Type B pancreatic cell (in vitro differentiated cells): ENCODE results near the gene LCOR. TPM values are rescaled to one million over a fixed set of nuclear protein-coding genes. Genes with fewer than 3 reads are reported as not detected.

Experiments used
- DNase-seq: peaks from one replicate; pipeline ENCODE4 v3.0.0; 2021; ENCODE audit warnings: mixed read lengths; ENCODE audit not compliant: unreplicated experiment; ENCODE audit errors: extremely low spot score
- H3K27ac Mint-ChIP-seq: 2 replicates; pipeline ENCODE4 v1.8.0; 2021; ENCODE audit warnings: mild to moderate bottlenecking, mixed read lengths
- H3K27me3 Mint-ChIP-seq: 2 replicates; pipeline ENCODE4 v1.8.0; 2021; ENCODE audit warnings: mixed read lengths
- H3K36me3 Mint-ChIP-seq: 2 replicates; pipeline ENCODE4 v1.8.0; 2021; ENCODE audit warnings: mixed read lengths
- H3K4me1 Mint-ChIP-seq: one replicate; pipeline ENCODE4 v1.8.0; 2021; ENCODE audit warnings: mixed read lengths; ENCODE audit not compliant: unreplicated experiment
- H3K4me3 Mint-ChIP-seq: 2 replicates; pipeline ENCODE4 v1.8.0; 2021; ENCODE audit warnings: mild to moderate bottlenecking, mixed read lengths
- H3K9me3 Mint-ChIP-seq: 2 replicates; pipeline ENCODE4 v1.8.0; 2021; ENCODE audit warnings: mixed read lengths
- total RNA-seq: library from RNA; stranded (reverse); gene quantifications from 2 replicates; pipeline ENCODE4 v1.2.1, GENCODE V29; 2021; ENCODE audit warnings: low replicate concordance
- TF ChIP-seq, protein P1 (sequence below): fragments of 200-600 bp; sonication (generic); conservative IDR thresholded peaks from 2 replicates; pipeline ENCODE4 v1.5.0; 2021; ENCODE audit warnings: antibody characterized with exemption, mild to moderate bottlenecking

Gene LCOR
- total RNA-seq, 1 donor from 2014 or later: 55.1 TPM

GRCh38 chr10:97000487-97001182, 168.5 kb downstream of the LCOR start:
- DNase-seq: no peak
- H3K4me1 Mint-ChIP-seq: peaks cover 4% of the 10 kb centered on the region
- H3K9me3 Mint-ChIP-seq: no peaks in the 10 kb centered on the region
- no peak overlapping the region for H3K27ac Mint-ChIP-seq
- no peaks in the 10 kb centered on the region for H3K27me3 Mint-ChIP-seq
- TF ChIP-seq, protein P1, sequence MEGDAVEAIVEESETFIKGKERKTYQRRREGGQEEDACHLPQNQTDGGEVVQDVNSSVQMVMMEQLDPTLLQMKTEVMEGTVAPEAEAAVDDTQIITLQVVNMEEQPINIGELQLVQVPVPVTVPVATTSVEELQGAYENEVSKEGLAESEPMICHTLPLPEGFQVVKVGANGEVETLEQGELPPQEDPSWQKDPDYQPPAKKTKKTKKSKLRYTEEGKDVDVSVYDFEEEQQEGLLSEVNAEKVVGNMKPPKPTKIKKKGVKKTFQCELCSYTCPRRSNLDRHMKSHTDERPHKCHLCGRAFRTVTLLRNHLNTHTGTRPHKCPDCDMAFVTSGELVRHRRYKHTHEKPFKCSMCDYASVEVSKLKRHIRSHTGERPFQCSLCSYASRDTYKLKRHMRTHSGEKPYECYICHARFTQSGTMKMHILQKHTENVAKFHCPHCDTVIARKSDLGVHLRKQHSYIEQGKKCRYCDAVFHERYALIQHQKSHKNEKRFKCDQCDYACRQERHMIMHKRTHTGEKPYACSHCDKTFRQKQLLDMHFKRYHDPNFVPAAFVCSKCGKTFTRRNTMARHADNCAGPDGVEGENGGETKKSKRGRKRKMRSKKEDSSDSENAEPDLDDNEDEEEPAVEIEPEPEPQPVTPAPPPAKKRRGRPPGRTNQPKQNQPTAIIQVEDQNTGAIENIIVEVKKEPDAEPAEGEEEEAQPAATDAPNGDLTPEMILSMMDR: no peak
- H3K4me3 Mint-ChIP-seq: no peak overlapping the region
- no peaks in the 10 kb centered on the region for H3K36me3 Mint-ChIP-seq

GRCh38 chr10:97001183-97001991, 169.3 kb downstream of the LCOR start:
- Mint-ChIP-seq H3K36me3 (no peaks in the 10 kb centered on the region), H3K4me3 (no peak overlapping the region), H3K4me1 (no peaks in the 10 kb centered on the region), H3K27ac (no peak overlapping the region), H3K27me3 (no peaks in the 10 kb centered on the region), H3K9me3 (no peaks in the 10 kb centered on the region)
- DNase-seq: no peak
- TF ChIP-seq, protein P1: no peak

DNA sequence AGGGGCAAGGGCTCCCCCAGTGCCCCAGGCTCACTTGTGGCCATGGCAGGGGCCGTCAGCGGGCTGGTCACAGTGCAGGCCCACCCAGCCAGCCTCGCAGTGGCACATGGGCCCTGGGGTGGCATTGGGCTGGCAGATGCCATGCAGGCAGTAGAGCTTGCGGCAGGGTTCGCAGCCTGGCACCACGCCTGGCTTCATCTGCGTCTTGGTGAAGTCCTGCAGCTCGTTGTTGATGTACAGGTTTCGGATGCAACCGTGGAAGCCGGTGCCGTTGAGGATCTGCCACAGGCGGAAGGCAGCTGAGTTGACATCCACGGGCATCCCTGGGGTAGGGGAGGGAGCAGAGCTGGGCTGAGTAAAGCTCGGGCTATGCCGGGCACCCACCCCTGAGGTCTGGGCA, 170.6 kb downstream of the LCOR start:
- TF ChIP-seq, protein P1: no peak
- DNase-seq: no peak
- peaks cover 6% of the 10 kb centered on the region for H3K36me3 Mint-ChIP-seq
- H3K9me3 Mint-ChIP-seq: peaks cover 6% of the 10 kb centered on the region
- no peaks in the 10 kb centered on the region for H3K27me3 Mint-ChIP-seq
- H3K4me1 Mint-ChIP-seq: no peaks in the 10 kb centered on the region
- no peak overlapping the region for H3K4me3 Mint-ChIP-seq
- no peak overlapping the region for H3K27ac Mint-ChIP-seq

GRCh38 chr10:97003151-97003803, 171.2 kb downstream of the LCOR start:
- peaks cover 7% of the 10 kb centered on the region for H3K36me3 Mint-ChIP-seq
- no peaks in the 10 kb centered on the region for H3K27me3 Mint-ChIP-seq
- peaks cover 7% of the 10 kb centered on the region for H3K9me3 Mint-ChIP-seq
- no peak overlapping the region for H3K27ac Mint-ChIP-seq
- DNase-seq: no peak
- TF ChIP-seq, protein P1: no peak
- no peak overlapping the region for H3K4me3 Mint-ChIP-seq
- H3K4me1 Mint-ChIP-seq: no peaks in the 10 kb centered on the region

DNA sequence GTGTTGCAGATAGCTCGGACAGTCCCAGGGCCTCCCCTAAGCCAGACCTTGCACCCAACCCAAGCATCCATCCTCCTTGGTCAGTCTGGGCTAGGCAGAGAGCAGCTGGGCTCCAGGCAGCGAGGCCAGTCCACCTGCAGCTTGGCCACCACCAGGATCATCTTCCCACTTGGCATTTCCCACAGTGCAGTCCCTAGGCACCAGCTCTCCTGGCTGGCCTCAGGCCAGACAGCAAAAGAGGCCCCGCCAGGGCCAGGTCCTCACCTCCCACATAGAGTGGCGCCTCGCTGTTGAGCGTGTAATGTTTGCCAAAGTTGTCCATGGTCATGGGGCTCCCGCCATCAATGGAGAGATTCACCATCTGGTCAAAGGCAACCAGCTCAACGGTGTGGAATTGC, 171.7 kb downstream of the LCOR start:
- Mint-ChIP-seq H3K9me3 (peaks cover 7% of the 10 kb centered on the region), H3K4me3 (no peak overlapping the region), H3K27ac (no peak overlapping the region), H3K36me3 (peaks cover 7% of the 10 kb centered on the region), H3K4me1 (no peaks in the 10 kb centered on the region), H3K27me3 (no peaks in the 10 kb centered on the region)
- DNase-seq: no peak
- TF ChIP-seq, protein P1: no peak
